ENCODE data around the gene KRI1.

The KRI1 gene

GRCh38 chr19:10560154-10560553 is 5.7 kb downstream of the KRI1 start:
- Histone ChIP-seq H3K27me3 (no peaks in the 10 kb centered on the region), H3K4me1 (no peaks in the 10 kb centered on the region; the same call in 1 of the 2 replicates), H3K4me3 (ENCODE audit: low read depth, low read length) (no peak overlapping the region), H3K9me3 (no peaks in the 10 kb centered on the region), H3K36me3 (peaks cover 62% of the 10 kb centered on the region)
- no peak for TF ChIP-seq CTCF (IDR thresholded peaks at IDR 0.05; ENCODE audit: low read depth, low read length)
- no peak for DNase-seq

GRCh38 chr19:10557603-10558197 is 8.1 kb downstream of the KRI1 start:
- Histone ChIP-seq H3K4me3 (ENCODE audit: low read depth, low read length) (no peak overlapping the region), H3K4me1 (no peaks in the 10 kb centered on the region), H3K36me3 (peaks cover 80% of the 10 kb centered on the region), H3K27me3 (no peaks in the 10 kb centered on the region), H3K9me3 (no peaks in the 10 kb centered on the region)
- no peak for DNase-seq
- no peak for TF ChIP-seq CTCF (IDR thresholded peaks at IDR 0.05; ENCODE audit: low read depth, low read length)

GRCh38 chr19:10555610-10555973 is 10.2 kb downstream of the KRI1 start:
- TF ChIP-seq CTCF (IDR thresholded peaks at IDR 0.05; ENCODE audit: low read depth, low read length): no peak
- Histone ChIP-seq H3K27me3 (no peaks in the 10 kb centered on the region), H3K4me1 (no peaks in the 10 kb centered on the region), H3K4me3 (ENCODE audit: low read depth, low read length) (no peak overlapping the region), H3K9me3 (no peaks in the 10 kb centered on the region), H3K36me3 (peaks cover 90% of the 10 kb centered on the region)
- no peak for DNase-seq

GRCh38 chr19:10554760-10555609 is 10.8 kb downstream of the KRI1 start:
- H3K9me3 ChIP-seq: no peaks in the 10 kb centered on the region
- H3K27me3 ChIP-seq: no peaks in the 10 kb centered on the region
- no peaks in the 10 kb centered on the region for H3K4me1 ChIP-seq
- peak; percentile 8; the same call in 1 of the 2 replicates for TF ChIP-seq CTCF (IDR thresholded peaks at IDR 0.05; ENCODE audit: low read depth, low read length)
- no peak overlapping the region for H3K4me3 ChIP-seq (ENCODE audit: low read depth, low read length)
- no peak for DNase-seq
- H3K36me3 ChIP-seq: peaks cover 88% of the 10 kb centered on the region

GRCh38 chr19:10553943-10554381 is 11.8 kb downstream of the KRI1 start:
- Histone ChIP-seq H3K4me1 (no peaks in the 10 kb centered on the region), H3K9me3 (no peaks in the 10 kb centered on the region), H3K27me3 (no peaks in the 10 kb centered on the region), H3K36me3 (peaks cover 85% of the 10 kb centered on the region), H3K4me3 (ENCODE audit: low read depth, low read length) (no peak overlapping the region)
- no peak for DNase-seq
- TF ChIP-seq CTCF (IDR thresholded peaks at IDR 0.05; ENCODE audit: low read depth, low read length): no peak

GRCh38 chr19:10553087-10553667 is 12.6 kb downstream of the KRI1 start:
- Histone ChIP-seq H3K27me3 (no peaks in the 10 kb centered on the region), H3K36me3 (peaks cover 90% of the 10 kb centered on the region), H3K4me3 (ENCODE audit: low read depth, low read length) (no peak overlapping the region), H3K4me1 (no peaks in the 10 kb centered on the region), H3K9me3 (no peaks in the 10 kb centered on the region)
- TF ChIP-seq CTCF (IDR thresholded peaks at IDR 0.05; ENCODE audit: low read depth, low read length): no peak
- no peak for DNase-seq
